ENCODE results near the gene TMEM123.

TMEM123 gene

GRCh38 chr11:102472127-102472526 is 19.6 kb upstream of the TMEM123 start:
- DNase-seq (ENCODE audit: low read depth in 1 of 2, low spot score in 1 of 2) = no peak

GRCh38 chr11:102471474-102471873 is 18.9 kb upstream of the TMEM123 start:
- DNase-seq (ENCODE audit: low read depth in 1 of 2, low spot score in 1 of 2) = no peak

GRCh38 chr11:102470251-102470650 is 17.7 kb upstream of the TMEM123 start:
- no peak for DNase-seq (ENCODE audit: low read depth in 1 of 2, low spot score in 1 of 2)

GRCh38 chr11:102469196-102469821 is 16.7 kb upstream of the TMEM123 start:
- no peak for DNase-seq (ENCODE audit: low read depth in 1 of 2, low spot score in 1 of 2)

- DNase-seq (ENCODE audit: low read depth in 1 of 2, low spot score in 1 of 2) = no peak
Measured at GRCh38 chr11:102468616-102469195, 16.1 kb upstream of the TMEM123 start.

- DNase-seq (ENCODE audit: low read depth in 1 of 2, low spot score in 1 of 2) = no peak
Measured at GRCh38 chr11:102467853-102468580, 15.5 kb upstream of the TMEM123 start.

GRCh38 chr11:102467080-102467708 is 14.6 kb upstream of the TMEM123 start:
- no peak for DNase-seq (ENCODE audit: low read depth in 1 of 2, low spot score in 1 of 2)

- DNase-seq (ENCODE audit: low read depth in 1 of 2, low spot score in 1 of 2) = no peak
Measured at GRCh38 chr11:102465696-102466095, 13.1 kb upstream of the TMEM123 start.

- DNase-seq (ENCODE audit: low read depth in 1 of 2, low spot score in 1 of 2) = no peak
Measured at GRCh38 chr11:102464859-102465500, 12.4 kb upstream of the TMEM123 start.

- no peak for DNase-seq (ENCODE audit: low read depth in 1 of 2, low spot score in 1 of 2)
Measured at GRCh38 chr11:102464037-102464436, 11.5 kb upstream of the TMEM123 start.

- no peak for DNase-seq (ENCODE audit: low read depth in 1 of 2, low spot score in 1 of 2)
Measured at GRCh38 chr11:102462610-102463009, 10.0 kb upstream of the TMEM123 start.

GRCh38 chr11:102459393-102459792 is 6.8 kb upstream of the TMEM123 start:
- no peak for DNase-seq (ENCODE audit: low read depth in 1 of 2, low spot score in 1 of 2)

GRCh38 chr11:102458548-102458947 is 6.0 kb upstream of the TMEM123 start:
- no peak for DNase-seq (ENCODE audit: low read depth in 1 of 2, low spot score in 1 of 2)

- no peak for DNase-seq (ENCODE audit: low read depth in 1 of 2, low spot score in 1 of 2)
Measured at GRCh38 chr11:102457865-102458264, 5.3 kb upstream of the TMEM123 start.

GRCh38 chr11:102457056-102457677 is 4.6 kb upstream of the TMEM123 start:
- DNase-seq (ENCODE audit: low read depth in 1 of 2, low spot score in 1 of 2) = no peak

- DNase-seq (ENCODE audit: low read depth in 1 of 2, low spot score in 1 of 2) = no peak
Measured at GRCh38 chr11:102456381-102456780, 3.8 kb upstream of the TMEM123 start.

- DNase-seq (ENCODE audit: low read depth in 1 of 2, low spot score in 1 of 2) = no peak
Measured at GRCh38 chr11:102453921-102454320, 1.4 kb upstream of the TMEM123 start.

GRCh38 chr11:102453302-102453695 is 734 bp upstream of the TMEM123 start:
- DNase-seq (ENCODE audit: low read depth in 1 of 2, low spot score in 1 of 2) = no peak

GRCh38 chr11:102451681-102452460 is 694 bp downstream of the TMEM123 start:
- DNase-seq (ENCODE audit: low read depth in 1 of 2, low spot score in 1 of 2) = peak; percentile 38 to 63

- DNase-seq (ENCODE audit: low read depth in 1 of 2, low spot score in 1 of 2) = no peak
Measured at GRCh38 chr11:102451041-102451680, 1.4 kb downstream of the TMEM123 start.
